ENCODE measurements around the gene CACHD1. TPM values are rescaled to one million over a fixed set of nuclear protein-coding genes. Genes with fewer than 3 reads are reported as not detected.
"Not testable (repeated sequence)": the region's sequence is repeated elsewhere in the genome, so short reads cannot be mapped to it uniquely, and the experiment has no call there.

CACHD1 gene
- total RNA-seq, 4 donors from 2014 or later = 6.9 to 14.7 (median 11.6) TPM

- WGBS = 77% methylated on average over 5 of the region's 5 CpGs
- Histone ChIP-seq H3K27ac (no peak overlapping the region), H3K4me3 (no peak overlapping the region), H3K9me3 (no peaks in the 10 kb centered on the region), H3K36me3 (no peaks in the 10 kb centered on the region), H3K27me3 (no peaks in the 10 kb centered on the region), H3K4me1 (no peaks in the 10 kb centered on the region)
- no peak for DNase-seq (ENCODE audit: low spot score in 2 of 2)
- TF ChIP-seq POLR2A (IDR thresholded peaks at IDR 0.05) (no peak), CTCF (IDR thresholded peaks at IDR 0.05) (no peak), EP300 (IDR thresholded peaks at IDR 0.05) (no peak), POLR2AphosphoS5 (IDR thresholded peaks at IDR 0.05) (no peak)
Observed at GRCh38 chr1:64701071-64701470, 231.1 kb downstream of the CACHD1 start.

- H3K4me3 ChIP-seq = no peak overlapping the region
- no peak for DNase-seq (ENCODE audit: low spot score in 2 of 2)
- H3K4me1 ChIP-seq = no peaks in the 10 kb centered on the region
- 25% methylated on average over 2 of the region's 2 CpGs for WGBS
- TF ChIP-seq POLR2A (IDR thresholded peaks at IDR 0.05) = no peak
- TF ChIP-seq POLR2AphosphoS5 (IDR thresholded peaks at IDR 0.05) = no peak
- TF ChIP-seq CTCF (IDR thresholded peaks at IDR 0.05) = no peak
- TF ChIP-seq EP300 (IDR thresholded peaks at IDR 0.05) = no peak
- no peaks in the 10 kb centered on the region for H3K36me3 ChIP-seq
- H3K27me3 ChIP-seq = no peaks in the 10 kb centered on the region
- no peak overlapping the region for H3K27ac ChIP-seq
- H3K9me3 ChIP-seq = no peaks in the 10 kb centered on the region
Observed at GRCh38 chr1:64701886-64702285, 232.0 kb downstream of the CACHD1 start.

GRCh38 chr1:64702670-64703069, 232.7 kb downstream of the CACHD1 start:
- H3K27ac ChIP-seq; H3K4me3 ChIP-seq; H3K36me3 ChIP-seq; DNase-seq (ENCODE audit: low spot score in 2 of 2); H3K27me3 ChIP-seq; H3K9me3 ChIP-seq; H3K4me1 ChIP-seq: not testable (repeated sequence)
- WGBS = 87% methylated on average over 3 of the region's 3 CpGs

- H3K4me3 ChIP-seq = no peak overlapping the region
- no peak overlapping the region for H3K27ac ChIP-seq
- no peak for TF ChIP-seq POLR2AphosphoS5 (IDR thresholded peaks at IDR 0.05)
- TF ChIP-seq POLR2A (IDR thresholded peaks at IDR 0.05) = no peak
- TF ChIP-seq EP300 (IDR thresholded peaks at IDR 0.05) = no peak
- TF ChIP-seq CTCF (IDR thresholded peaks at IDR 0.05) = no peak
- no peaks in the 10 kb centered on the region for H3K4me1 ChIP-seq
- 74% methylated on average over 2 of the region's 2 CpGs for WGBS
- no peaks in the 10 kb centered on the region for H3K9me3 ChIP-seq
- H3K36me3 ChIP-seq = no peaks in the 10 kb centered on the region
- no peak for DNase-seq (ENCODE audit: low spot score in 2 of 2)
- no peaks in the 10 kb centered on the region for H3K27me3 ChIP-seq
Observed at GRCh38 chr1:64703600-64703999, 233.7 kb downstream of the CACHD1 start.

- H3K36me3 ChIP-seq = no peaks in the 10 kb centered on the region
- no peaks in the 10 kb centered on the region for H3K4me1 ChIP-seq
- WGBS = 54% methylated on average over 1 of the region's 1 CpG
- no peak for DNase-seq (ENCODE audit: low spot score in 2 of 2)
- TF ChIP-seq CTCF (IDR thresholded peaks at IDR 0.05) = no peak
- no peak for TF ChIP-seq POLR2A (IDR thresholded peaks at IDR 0.05)
- no peak for TF ChIP-seq POLR2AphosphoS5 (IDR thresholded peaks at IDR 0.05)
- TF ChIP-seq EP300 (IDR thresholded peaks at IDR 0.05) = no peak
- no peaks in the 10 kb centered on the region for H3K9me3 ChIP-seq
- H3K27ac ChIP-seq = no peak overlapping the region
- no peak overlapping the region for H3K4me3 ChIP-seq
- no peaks in the 10 kb centered on the region for H3K27me3 ChIP-seq
Observed at GRCh38 chr1:64705591-64705990, 235.7 kb downstream of the CACHD1 start.

GRCh38 chr1:64711266-64711665, 241.3 kb downstream of the CACHD1 start:
- no peaks in the 10 kb centered on the region for H3K27me3 ChIP-seq
- DNase-seq (ENCODE audit: low spot score in 2 of 2) = no peak
- H3K4me1 ChIP-seq = no peaks in the 10 kb centered on the region
- no peaks in the 10 kb centered on the region for H3K36me3 ChIP-seq
- TF ChIP-seq EP300 (IDR thresholded peaks at IDR 0.05) (no peak), CTCF (IDR thresholded peaks at IDR 0.05) (no peak), POLR2A (IDR thresholded peaks at IDR 0.05) (no peak), POLR2AphosphoS5 (IDR thresholded peaks at IDR 0.05) (no peak)
- H3K27ac ChIP-seq = no peak overlapping the region
- WGBS = 30% methylated on average over 1 of the region's 1 CpG
- no peak overlapping the region for H3K4me3 ChIP-seq
- H3K9me3 ChIP-seq = no peaks in the 10 kb centered on the region
